ENCODE measurements around the gene PLAU. TPM values are rescaled to one million over a fixed set of nuclear protein-coding genes. Genes with fewer than 3 reads are reported as not detected.
"Not testable (repeated sequence)": the region's sequence is repeated elsewhere in the genome, so short reads cannot be mapped to it uniquely, and the experiment has no call there.

Gene PLAU
- total and polyA plus RNA-seq, 9 donors = 21.4 to 37.7 (median 28.5) TPM

DNA sequence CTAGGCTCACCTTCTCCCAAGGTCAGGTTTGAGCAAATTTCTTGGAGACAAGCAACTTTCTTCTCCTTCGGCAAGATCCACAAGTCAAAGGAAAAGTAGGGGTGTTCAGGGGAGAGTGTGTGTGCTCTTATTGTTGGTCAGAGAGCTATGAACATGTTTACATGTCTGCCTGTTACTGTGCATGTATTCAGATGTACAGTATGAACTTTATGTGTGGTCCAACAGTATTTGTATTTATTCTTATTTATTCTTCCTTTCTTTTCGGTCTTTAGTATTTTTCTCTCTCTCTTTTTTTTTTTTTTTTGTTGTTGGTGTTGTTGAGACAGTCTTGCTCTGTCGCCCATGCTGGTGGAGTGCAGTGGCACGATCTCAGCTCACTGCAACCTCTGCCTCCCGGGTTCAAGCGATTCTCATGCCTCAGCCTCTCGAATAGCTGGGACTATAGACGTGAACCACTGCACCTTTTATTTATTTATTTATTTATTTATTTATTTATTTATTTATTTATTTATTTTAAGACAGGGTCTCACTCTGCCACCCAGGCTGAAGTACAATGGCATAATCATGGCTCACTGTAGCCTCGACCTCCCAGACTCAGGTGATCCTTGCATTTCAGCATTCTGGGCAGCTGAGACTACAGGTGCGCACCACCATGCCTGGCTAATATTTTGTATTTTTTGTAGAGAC lies 38.2 kb downstream of the PLAU start:
- WGBS (ENCODE audit: insufficient coverage) = no CpG with 5 or more reads among the region's 10 CpGs
- Histone ChIP-seq H3K4me1 (ENCODE audit: control insufficient read depth, insufficient read depth, low read length) (peaks cover 19% of the 10 kb centered on the region), H3K27ac (ENCODE audit: low read length) (no peak overlapping the region), H3K27me3 (ENCODE audit: control insufficient read depth, insufficient read depth, low read length) (no peaks in the 10 kb centered on the region), H3K36me3 (ENCODE audit: control insufficient read depth, insufficient read depth, low read length) (no peaks in the 10 kb centered on the region), H3K9me3 (replicated peaks; ENCODE audit: control insufficient read depth, low read depth, low read length) (no peaks in the 10 kb centered on the region), H3K4me3 (ENCODE audit: low read length) (no peak overlapping the region)
- no peak for DNase-seq

DNA sequence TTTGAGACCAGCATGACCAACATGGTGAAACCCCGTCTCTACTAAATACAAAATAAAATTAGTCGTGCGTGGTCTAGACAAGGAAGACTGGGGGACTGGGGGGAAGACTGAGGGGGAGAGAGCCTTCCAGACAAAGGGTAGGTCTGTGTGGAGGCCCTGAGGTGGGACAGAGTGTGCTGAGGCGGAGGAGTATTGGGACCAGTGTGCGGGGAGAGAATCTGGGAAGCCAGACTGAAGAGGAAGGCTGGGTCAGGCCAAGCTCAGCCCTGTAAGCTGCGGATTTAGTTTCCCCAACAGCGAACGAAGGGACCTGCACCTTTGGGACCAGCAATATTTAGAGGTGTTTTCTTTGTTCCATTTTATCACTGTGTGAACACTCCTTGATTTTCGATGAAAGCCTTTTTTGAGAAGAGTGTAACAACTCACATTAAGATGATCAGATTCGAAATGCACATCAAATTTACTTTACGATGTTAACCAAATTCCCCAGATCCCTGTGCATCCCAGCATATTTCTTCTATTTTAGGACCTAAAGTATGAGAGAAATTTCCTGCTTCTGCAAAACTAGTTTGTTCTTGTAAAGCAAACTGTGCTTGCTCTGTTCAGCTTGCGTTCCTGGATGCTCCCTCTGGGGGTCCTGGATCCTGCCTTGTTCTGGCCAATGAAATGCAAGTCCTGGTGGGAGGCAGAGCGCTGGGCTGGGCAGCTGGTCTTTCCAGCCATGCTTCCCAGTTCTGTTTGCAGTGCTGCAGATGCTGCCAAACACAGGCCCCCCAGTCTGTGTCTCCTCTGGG lies 39.4 kb downstream of the PLAU start:
- no peak overlapping the region for H3K4me3 ChIP-seq (ENCODE audit: low read length)
- peak; percentile 92 for DNase-seq
- WGBS (ENCODE audit: insufficient coverage) = 26% methylated on average over 4 of the region's 13 CpGs
- no peaks in the 10 kb centered on the region for H3K9me3 ChIP-seq (replicated peaks; ENCODE audit: control insufficient read depth, low read depth, low read length)
- peak overlapping the region; percentile 91 for H3K27ac ChIP-seq (ENCODE audit: low read length)
- no peaks in the 10 kb centered on the region for H3K27me3 ChIP-seq (ENCODE audit: control insufficient read depth, insufficient read depth, low read length)
- H3K36me3 ChIP-seq (ENCODE audit: control insufficient read depth, insufficient read depth, low read length) = no peaks in the 10 kb centered on the region
- peaks cover 19% of the 10 kb centered on the region for H3K4me1 ChIP-seq (ENCODE audit: control insufficient read depth, insufficient read depth, low read length)

DNA sequence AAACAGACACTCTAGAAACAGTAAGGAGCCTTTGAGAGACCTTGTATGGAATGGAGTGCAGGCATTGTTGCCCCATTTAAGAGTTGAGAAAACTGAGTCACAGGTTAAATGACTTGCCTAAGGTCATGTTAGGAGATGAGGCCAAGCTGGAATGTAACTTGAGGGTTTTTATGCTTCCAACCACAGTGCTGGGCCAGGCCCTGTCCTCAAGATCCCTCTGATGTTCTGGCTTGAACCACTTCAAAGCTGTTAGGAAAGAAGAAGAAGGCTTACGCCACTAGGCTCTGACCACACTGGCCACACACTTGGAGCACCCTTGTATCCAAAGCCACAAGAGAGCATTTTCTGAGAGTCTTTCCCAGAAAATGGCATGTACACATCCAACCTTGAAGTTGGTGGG lies 42.7 kb downstream of the PLAU start:
- H3K27me3 ChIP-seq (ENCODE audit: control insufficient read depth, insufficient read depth, low read length) = no peaks in the 10 kb centered on the region
- H3K9me3 ChIP-seq (replicated peaks; ENCODE audit: control insufficient read depth, low read depth, low read length) = no peaks in the 10 kb centered on the region
- peaks cover 28% of the 10 kb centered on the region for H3K4me1 ChIP-seq (ENCODE audit: control insufficient read depth, insufficient read depth, low read length)
- no peak for DNase-seq
- H3K4me3 ChIP-seq (ENCODE audit: low read length) = no peak overlapping the region
- no peak overlapping the region for H3K27ac ChIP-seq (ENCODE audit: low read length)
- H3K36me3 ChIP-seq (ENCODE audit: control insufficient read depth, insufficient read depth, low read length) = no peaks in the 10 kb centered on the region
- no CpG with 5 or more reads among the region's 1 CpG for WGBS (ENCODE audit: insufficient coverage)

DNA sequence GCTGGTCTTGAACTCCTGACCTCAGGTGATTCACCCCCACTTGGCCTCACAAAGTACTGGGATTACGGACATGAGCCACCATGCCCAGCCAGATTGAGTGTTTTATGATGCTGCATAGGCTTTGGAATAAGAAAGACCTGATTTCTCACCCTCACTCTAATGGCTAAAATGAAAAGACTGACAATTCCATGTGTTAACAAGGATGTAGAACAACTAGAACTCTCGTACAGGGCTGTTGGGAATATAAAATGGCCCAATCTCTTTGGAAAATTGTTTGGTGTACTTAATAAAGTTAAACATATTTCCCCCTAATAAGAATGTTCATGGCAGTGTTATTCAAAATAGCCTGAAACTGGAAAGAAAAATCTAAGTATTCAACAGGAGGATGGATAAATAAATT lies 43.8 kb downstream of the PLAU start:
- Histone ChIP-seq H3K9me3 (replicated peaks; ENCODE audit: control insufficient read depth, low read depth, low read length) (no peaks in the 10 kb centered on the region), H3K27ac (ENCODE audit: low read length) (no peak overlapping the region), H3K4me3 (ENCODE audit: low read length) (no peak overlapping the region), H3K27me3 (ENCODE audit: control insufficient read depth, insufficient read depth, low read length) (no peaks in the 10 kb centered on the region), H3K36me3 (ENCODE audit: control insufficient read depth, insufficient read depth, low read length) (no peaks in the 10 kb centered on the region), H3K4me1 (ENCODE audit: control insufficient read depth, insufficient read depth, low read length) (peaks cover 25% of the 10 kb centered on the region)
- no CpG with 5 or more reads among the region's 2 CpGs for WGBS (ENCODE audit: insufficient coverage)
- DNase-seq = no peak

DNA sequence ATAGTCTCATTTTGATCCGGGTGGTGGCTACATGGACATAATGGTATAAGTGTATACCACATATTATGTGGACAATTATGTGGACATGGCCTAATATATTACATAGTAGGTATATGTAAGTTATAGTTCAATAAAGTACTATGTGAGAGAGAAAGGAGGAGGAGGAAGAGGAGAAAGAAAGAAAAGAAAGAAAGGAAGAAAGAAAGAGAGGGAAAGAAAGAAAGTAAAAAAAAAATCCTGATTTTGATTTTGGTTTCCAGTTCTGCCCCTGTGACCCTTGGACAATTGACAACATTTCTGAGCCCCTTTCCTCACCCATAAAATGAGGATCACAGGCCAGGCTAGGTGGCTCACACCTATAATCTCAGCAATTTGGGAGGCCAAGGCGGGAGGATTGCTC lies 44.8 kb downstream of the PLAU start:
- Histone ChIP-seq H3K9me3 (replicated peaks; ENCODE audit: control insufficient read depth, low read depth, low read length) (no peaks in the 10 kb centered on the region), H3K4me3 (ENCODE audit: low read length) (no peak overlapping the region), H3K36me3 (ENCODE audit: control insufficient read depth, insufficient read depth, low read length) (no peaks in the 10 kb centered on the region), H3K4me1 (ENCODE audit: control insufficient read depth, insufficient read depth, low read length) (peaks cover 19% of the 10 kb centered on the region), H3K27ac (ENCODE audit: low read length) (no peak overlapping the region), H3K27me3 (ENCODE audit: control insufficient read depth, insufficient read depth, low read length) (no peaks in the 10 kb centered on the region)
- no CpG with 5 or more reads among the region's 2 CpGs for WGBS (ENCODE audit: insufficient coverage)
- DNase-seq = no peak

DNA sequence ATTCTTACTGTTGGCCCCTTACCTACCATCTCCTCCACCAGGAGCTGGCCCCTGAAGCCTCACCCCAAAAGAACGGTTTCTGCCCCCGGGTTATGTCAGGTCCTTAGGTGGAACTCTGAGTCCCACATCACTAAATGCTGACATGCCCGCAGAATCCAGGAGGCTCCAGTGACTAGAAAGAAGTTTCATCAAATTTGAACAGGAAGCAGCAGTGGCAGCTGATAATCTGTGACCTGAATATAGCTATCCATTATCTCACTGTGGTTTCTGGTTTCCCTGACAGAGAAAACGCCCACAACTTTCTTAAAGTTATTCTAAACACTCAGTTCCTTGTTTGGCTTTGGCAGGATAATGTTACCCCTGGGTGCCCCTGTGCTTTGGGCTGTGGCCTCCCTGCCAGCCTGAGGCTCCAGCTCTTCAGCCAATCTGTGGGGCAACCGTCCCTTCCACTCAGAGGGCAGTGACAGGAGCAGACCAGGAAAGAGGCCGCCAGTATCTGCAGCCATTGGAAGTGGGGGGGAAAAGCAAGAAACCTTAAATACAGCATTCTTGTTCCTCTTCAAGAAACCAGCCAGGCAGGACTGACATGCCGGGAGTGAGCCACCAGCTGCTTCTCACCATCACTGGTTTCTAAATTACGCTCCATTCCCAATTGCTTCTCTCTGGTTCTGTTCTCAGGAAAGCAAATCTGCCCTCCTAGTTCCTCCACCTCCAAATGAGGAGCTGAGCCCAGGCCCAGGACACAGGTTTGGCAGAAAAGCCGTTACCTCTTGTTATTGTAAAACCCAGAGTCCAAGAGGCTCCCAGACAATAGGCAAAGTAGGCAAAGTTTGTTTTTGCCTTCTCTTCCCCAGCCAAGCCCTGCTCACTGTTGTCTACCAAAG lies 45.8 kb downstream of the PLAU start:
- Histone ChIP-seq H3K36me3 (ENCODE audit: control insufficient read depth, insufficient read depth, low read length) (no peaks in the 10 kb centered on the region), H3K4me3 (ENCODE audit: low read length) (no peak overlapping the region), H3K27me3 (ENCODE audit: control insufficient read depth, insufficient read depth, low read length) (no peaks in the 10 kb centered on the region), H3K27ac (ENCODE audit: low read length) (peak overlapping the region; percentile 86), H3K4me1 (ENCODE audit: control insufficient read depth, insufficient read depth, low read length) (peaks cover 15% of the 10 kb centered on the region), H3K9me3 (replicated peaks; ENCODE audit: control insufficient read depth, low read depth, low read length) (no peaks in the 10 kb centered on the region)
- WGBS (ENCODE audit: insufficient coverage) = 56% methylated on average over 7 of the region's 9 CpGs
- DNase-seq = peak; percentile 64

DNA sequence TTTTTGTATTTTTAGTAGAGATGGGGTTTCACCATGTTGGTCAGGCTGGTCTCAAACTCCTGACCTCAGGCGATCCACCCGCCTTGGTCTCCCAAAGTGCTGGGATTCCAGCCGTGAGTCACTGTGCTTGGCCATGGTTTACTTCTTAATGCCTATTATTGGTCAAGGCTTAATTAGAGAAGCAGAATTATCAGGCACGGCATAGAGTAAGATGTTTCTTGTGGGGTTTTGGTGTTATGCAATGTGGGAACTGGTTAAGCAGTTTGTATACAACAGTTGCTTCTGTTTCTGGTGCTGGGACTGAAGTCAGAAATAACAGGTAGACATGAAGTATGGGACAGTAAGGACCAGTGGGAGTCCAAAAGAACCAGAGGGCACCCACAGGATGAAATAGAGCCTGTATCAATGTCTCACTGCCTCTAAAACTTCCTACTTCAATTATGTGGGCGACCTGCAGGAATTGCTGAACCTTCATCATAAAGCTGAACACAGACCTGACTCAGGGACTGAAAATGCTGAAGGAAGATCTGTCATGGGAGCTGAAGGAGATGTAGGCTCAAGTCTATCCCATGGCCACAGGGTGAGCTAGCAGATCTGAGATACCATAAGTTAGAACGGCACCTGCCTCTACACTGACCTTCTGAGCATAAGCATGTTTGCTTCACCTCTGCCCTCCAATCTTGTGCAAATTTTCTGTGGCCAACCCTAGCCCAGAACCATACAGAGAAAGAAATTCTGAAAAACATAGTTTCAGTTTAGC lies 48.7 kb downstream of the PLAU start:
- Histone ChIP-seq H3K36me3 (ENCODE audit: control insufficient read depth, insufficient read depth, low read length) (no peaks in the 10 kb centered on the region), H3K27ac (ENCODE audit: low read length) (no peak overlapping the region), H3K4me1 (ENCODE audit: control insufficient read depth, insufficient read depth, low read length) (peaks cover 16% of the 10 kb centered on the region), H3K9me3 (replicated peaks; ENCODE audit: control insufficient read depth, low read depth, low read length) (no peaks in the 10 kb centered on the region), H3K27me3 (ENCODE audit: control insufficient read depth, insufficient read depth, low read length) (no peaks in the 10 kb centered on the region), H3K4me3 (ENCODE audit: low read length) (no peak overlapping the region)
- WGBS (ENCODE audit: insufficient coverage) = 80% methylated on average over 2 of the region's 6 CpGs
- no peak for DNase-seq

DNA sequence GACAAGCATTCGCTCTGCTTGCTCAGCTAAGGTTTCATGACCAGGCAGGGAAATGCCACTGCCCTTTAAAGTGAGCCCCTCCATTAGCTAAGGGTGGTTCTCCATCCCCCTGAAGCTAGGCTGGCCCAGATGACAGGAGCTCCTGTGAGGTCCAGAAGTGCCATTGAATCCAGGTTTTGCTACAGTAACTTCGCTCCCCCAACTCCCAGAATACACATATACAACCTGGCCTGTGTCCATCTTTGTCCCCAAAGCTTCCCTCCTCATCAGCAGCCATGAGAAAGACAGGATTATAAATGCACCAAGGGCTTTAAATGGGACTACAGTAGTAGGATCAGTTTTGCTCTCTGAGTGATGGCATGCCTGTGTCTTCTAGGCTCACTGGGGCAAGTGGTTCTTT lies 51.5 kb downstream of the PLAU start:
- no peak overlapping the region for H3K4me3 ChIP-seq (ENCODE audit: low read length)
- 62% methylated on average over 2 of the region's 2 CpGs for WGBS (ENCODE audit: insufficient coverage)

DNA sequence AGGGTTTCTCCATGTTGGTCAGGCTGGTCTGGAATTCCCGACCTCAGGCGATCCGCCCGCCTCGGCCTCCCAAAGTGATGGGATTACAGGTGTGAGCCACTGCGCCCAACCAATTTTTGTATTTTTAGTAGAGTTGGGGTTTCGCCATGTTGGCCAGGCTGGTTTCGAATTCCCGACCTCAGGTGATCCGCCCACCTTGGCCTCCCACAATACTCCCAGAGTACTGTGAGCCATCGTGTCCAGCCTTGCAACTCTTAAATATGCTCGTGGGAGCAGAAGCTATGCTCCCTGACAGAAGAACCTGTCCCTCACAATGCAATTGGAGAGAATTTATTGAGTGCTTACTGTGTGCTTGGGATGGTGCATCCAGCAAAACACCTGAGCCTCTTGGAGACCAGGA lies 52.6 kb downstream of the PLAU start:
- H3K4me1 ChIP-seq (ENCODE audit: control insufficient read depth, insufficient read depth, low read length) = peaks cover 34% of the 10 kb centered on the region
- H3K36me3 ChIP-seq (ENCODE audit: control insufficient read depth, insufficient read depth, low read length); H3K9me3 ChIP-seq (replicated peaks; ENCODE audit: control insufficient read depth, low read depth, low read length); DNase-seq; H3K27me3 ChIP-seq (ENCODE audit: control insufficient read depth, insufficient read depth, low read length); H3K4me3 ChIP-seq (ENCODE audit: low read length); H3K27ac ChIP-seq (ENCODE audit: low read length): not testable (repeated sequence)
- 100% methylated on average over 4 of the region's 12 CpGs for WGBS (ENCODE audit: insufficient coverage)

More for the DNA sequence above, 51.5 kb downstream of the PLAU start:
- no peak for DNase-seq
- Histone ChIP-seq H3K36me3 (ENCODE audit: control insufficient read depth, insufficient read depth, low read length) (no peaks in the 10 kb centered on the region), H3K9me3 (replicated peaks; ENCODE audit: control insufficient read depth, low read depth, low read length) (no peaks in the 10 kb centered on the region), H3K4me1 (ENCODE audit: control insufficient read depth, insufficient read depth, low read length) (peaks cover 29% of the 10 kb centered on the region), H3K27me3 (ENCODE audit: control insufficient read depth, insufficient read depth, low read length) (no peaks in the 10 kb centered on the region), H3K27ac (ENCODE audit: low read length) (no peak overlapping the region)

Measured in muscle of leg (tissue), 11 donors.